SK-N-MC (cell line): ENCODE data around the gene AMHR2.

Source experiments
- DNase-seq: peaks from one replicate; pipeline ENCODE4 v3.0.0-alpha.2; 2011; ENCODE audit warnings: low read depth, low spot score
- H3K27ac ChIP-seq: fragments of 200-600 bp; sonication (generic); 2 replicates; pipeline ENCODE4 v1.5.1; 2016; ENCODE audit warnings: mixed run types
- H3K36me3 ChIP-seq: fragments of 200-600 bp; sonication (generic); 2 replicates; pipeline ENCODE4 v1.6.1; 2017; ENCODE audit warnings: antibody characterized with exemption, low read length, mixed read lengths; ENCODE audit not compliant: insufficient read depth
- H3K4me3 ChIP-seq: fragments of 200-600 bp; sonication (generic); 2 replicates; pipeline ENCODE4 v1.5.1; 2016
- H3K9ac ChIP-seq: fragments of 200-600 bp; sonication (generic); 2 replicates; pipeline ENCODE4 v1.8.0; 2017; ENCODE audit warnings: mixed run types, mixed read lengths; ENCODE audit not compliant: insufficient read length
- H3K9me3 ChIP-seq: fragments of 200-600 bp; sonication (generic); 2 replicates; pipeline ENCODE4 v1.6.1; 2017; ENCODE audit warnings: low read depth, mild to moderate bottlenecking, antibody characterized with exemption, low read length, moderate library complexity, mixed read lengths
- EZH2 ChIP-seq: fragments of 200-600 bp; sonication (generic); IDR thresholded peaks from one replicate; pipeline ENCODE4 v1.6.1; 2017; ENCODE audit warnings: antibody characterized with exemption
- FOXP2 ChIP-seq: optimal IDR thresholded peaks from 2 replicates; pipeline ENCODE3; 2011; ENCODE audit warnings: mild to moderate bottlenecking, moderate library complexity; ENCODE audit not compliant: insufficient read depth; ENCODE audit errors: extremely low read length, control extremely low read depth
- POLR2AphosphoS5 ChIP-seq: IDR thresholded peaks from 2 replicates; pipeline ENCODE4 v1.6.1; 2012; ENCODE audit warnings: mild to moderate bottlenecking, low read depth, low read length, borderline replicate concordance

Gene AMHR2

GRCh38 chr12:53467082-53467481 lies 43.4 kb downstream of the AMHR2 start:
- Histone ChIP-seq H3K9ac (no peak overlapping the region), H3K4me3 (no peak overlapping the region), H3K27ac (no peak overlapping the region), H3K9me3 (no peaks in the 10 kb centered on the region), H3K36me3 (peaks cover 99% of the 10 kb centered on the region)
- no peak for DNase-seq
- TF ChIP-seq FOXP2, result no peak
- no peak for TF ChIP-seq EZH2
- no peak for TF ChIP-seq POLR2AphosphoS5

- no peak overlapping the region for H3K9ac ChIP-seq
- TF ChIP-seq EZH2 (no peak), FOXP2 (no peak), POLR2AphosphoS5 (no peak)
- no peak for DNase-seq
- peaks cover 99% of the 10 kb centered on the region for H3K36me3 ChIP-seq
- no peak overlapping the region for H3K4me3 ChIP-seq
- no peak overlapping the region for H3K27ac ChIP-seq
- no peaks in the 10 kb centered on the region for H3K9me3 ChIP-seq
These were observed 44.2 kb downstream of the AMHR2 start for GRCh38 chr12:53467880-53468279.

GRCh38 chr12:53468282-53468681 lies 44.6 kb downstream of the AMHR2 start:
- H3K9ac ChIP-seq, result no peak overlapping the region
- H3K36me3 ChIP-seq, result peaks cover 99% of the 10 kb centered on the region
- TF ChIP-seq POLR2AphosphoS5 (no peak), EZH2 (no peak), FOXP2 (no peak)
- no peak for DNase-seq
- H3K4me3 ChIP-seq, result no peak overlapping the region
- H3K9me3 ChIP-seq, result no peaks in the 10 kb centered on the region
- H3K27ac ChIP-seq, result no peak overlapping the region

DNA sequence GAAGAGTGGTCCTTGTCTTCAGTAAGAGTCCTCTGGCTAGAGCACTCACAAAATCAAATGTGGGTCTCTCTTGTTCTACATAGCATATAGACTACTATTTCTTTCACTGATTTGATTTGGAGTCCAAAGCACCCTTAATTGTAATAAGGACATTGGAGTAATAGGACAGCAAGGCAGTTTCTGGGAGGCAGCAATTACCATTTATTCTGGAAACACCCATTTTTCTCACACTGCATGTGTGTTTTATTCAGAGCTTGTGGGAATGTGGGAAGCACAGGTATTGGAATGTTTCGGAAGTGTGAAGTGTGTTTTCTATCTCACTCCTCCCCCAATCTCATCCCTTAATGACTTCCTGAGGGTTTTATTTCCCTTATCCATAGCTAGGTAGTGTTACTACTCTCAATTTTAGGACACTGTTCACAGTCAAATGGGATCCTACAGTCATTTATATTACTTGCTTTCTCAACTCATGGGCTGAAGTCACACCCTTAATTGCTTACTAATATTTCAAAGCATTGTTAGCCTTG lies 48.5 kb downstream of the AMHR2 start:
- Histone ChIP-seq H3K9ac (no peak overlapping the region), H3K9me3 (no peaks in the 10 kb centered on the region), H3K36me3 (peaks cover 99% of the 10 kb centered on the region), H3K27ac (peak overlapping the region; percentile 67), H3K4me3 (no peak overlapping the region)
- no peak for TF ChIP-seq EZH2
- no peak for TF ChIP-seq FOXP2
- TF ChIP-seq POLR2AphosphoS5, result no peak
- no peak for DNase-seq

GRCh38 chr12:53474077-53474476 lies 50.4 kb downstream of the AMHR2 start:
- no peak overlapping the region for H3K27ac ChIP-seq
- H3K36me3 ChIP-seq, result peaks cover 99% of the 10 kb centered on the region
- DNase-seq, result no peak
- TF ChIP-seq FOXP2 (no peak), POLR2AphosphoS5 (no peak), EZH2 (no peak)
- H3K9me3 ChIP-seq, result no peaks in the 10 kb centered on the region
- peak overlapping the region; percentile 36 for H3K9ac ChIP-seq
- H3K4me3 ChIP-seq, result no peak overlapping the region

- H3K27ac ChIP-seq, result no peak overlapping the region; the same call in 1 of the 2 replicates
- H3K4me3 ChIP-seq, result no peak overlapping the region
- no peaks in the 10 kb centered on the region for H3K9me3 ChIP-seq
- TF ChIP-seq FOXP2 (no peak), EZH2 (no peak), POLR2AphosphoS5 (no peak)
- no peak for DNase-seq
- no peak overlapping the region for H3K9ac ChIP-seq
- peaks cover 99% of the 10 kb centered on the region for H3K36me3 ChIP-seq
These were observed 51.2 kb downstream of the AMHR2 start for GRCh38 chr12:53474819-53475218.

GRCh38 chr12:53476769-53477209 lies 53.1 kb downstream of the AMHR2 start:
- peak overlapping the region; percentile 44; the same call in 1 of the 2 replicates for H3K27ac ChIP-seq
- H3K9me3 ChIP-seq, result no peaks in the 10 kb centered on the region
- no peak for TF ChIP-seq EZH2
- DNase-seq, result no peak
- no peak overlapping the region for H3K4me3 ChIP-seq
- H3K9ac ChIP-seq, result no peak overlapping the region
- peaks cover 100% of the 10 kb centered on the region for H3K36me3 ChIP-seq

GRCh38 chr12:53478865-53479264 lies 55.2 kb downstream of the AMHR2 start:
- peak overlapping the region; percentile 80 for H3K27ac ChIP-seq
- H3K9ac ChIP-seq, result no peak overlapping the region
- peaks cover 89% of the 10 kb centered on the region for H3K36me3 ChIP-seq

GRCh38 chr12:53479331-53479730 lies 55.7 kb downstream of the AMHR2 start:
- Histone ChIP-seq H3K36me3 (peaks cover 84% of the 10 kb centered on the region), H3K9me3 (no peaks in the 10 kb centered on the region), H3K9ac (no peak overlapping the region), H3K27ac (peak overlapping the region; percentile 80), H3K4me3 (no peak overlapping the region)
- no peak for DNase-seq
- TF ChIP-seq FOXP2 (no peak), POLR2AphosphoS5 (no peak), EZH2 (no peak)

More at GRCh38 chr12:53478865-53479264, 55.2 kb downstream of the AMHR2 start:
- DNase-seq, result no peak
- no peak overlapping the region for H3K4me3 ChIP-seq
- H3K9me3 ChIP-seq, result no peaks in the 10 kb centered on the region
- TF ChIP-seq POLR2AphosphoS5, result no peak
- TF ChIP-seq FOXP2, result no peak
- TF ChIP-seq EZH2, result no peak
